ENCODE measurements around the gene CLK2. TPM values are rescaled to one million over a fixed set of nuclear protein-coding genes. Genes with fewer than 3 reads are reported as not detected.
A peak's percentile ranks its signal among the peaks of the same experiment; 100 is the strongest.

The CLK2 gene
- total and polyA plus RNA-seq, 9 of the 15 experiments (the other 6 are each of a cell fraction or from before 2014, with no cell fraction given), result 13.5 to 81.4 (median 39.6) TPM

- TF ChIP-seq SAFB (IDR thresholded peaks at IDR 0.05; ENCODE audit: borderline replicate concordance, low read depth, low read length) (no peak), HEY1 (CRISPR knock-in tag; IDR thresholded peaks at IDR 0.05; ENCODE audit: borderline replicate concordance) (peak; percentile 82), U2AF2 (optimal IDR thresholded peaks at IDR 0.05; ENCODE audit: low read depth, low read length) (no peak), ZNF512 (tag; IDR thresholded peaks at IDR 0.05) (no peak), POLR2H (tag; IDR thresholded peaks at IDR 0.05; ENCODE audit: low read depth) (peak; percentile 88), ZBTB2 (IDR thresholded peaks at IDR 0.05) (peak; percentile 74), ZNF165 (CRISPR knock-in tag; IDR thresholded peaks at IDR 0.05; ENCODE audit: borderline replicate concordance) (0 out of 2 replicates have a peak, but pooled peaks have one; percentile 6), BRD9 (IDR thresholded peaks at IDR 0.05; ENCODE audit: low read depth, partially characterized antibody) (no peak), MNT (conservative IDR thresholded peaks at IDR 0.05) (peak; percentile 98 to 99), KLF1 (tag; IDR thresholded peaks at IDR 0.05) (peak; percentile 26; the same call in 1 of the 2 replicates), ZNF561 (CRISPR knock-in tag; conservative IDR thresholded peaks at IDR 0.05) (0 out of 2 replicates have a peak, but pooled peaks have one; percentile 43), ZFPM2 (CRISPR knock-in tag; IDR thresholded peaks at IDR 0.05) (peak; percentile 25; the same call in 1 of the 2 replicates), ZNF780A (CRISPR knock-in tag; IDR thresholded peaks at IDR 0.05) (no peak), ZNF445 (CRISPR knock-in tag; IDR thresholded peaks at IDR 0.05; ENCODE audit: low read depth) (peak; percentile 31; the same call in 1 of the 2 replicates), ZNF12 (CRISPR knock-in tag; IDR thresholded peaks at IDR 0.05) (peak; percentile 84), ZNF277 (CRISPR knock-in tag; IDR thresholded peaks at IDR 0.05; ENCODE audit: borderline replicate concordance) (no peak), SRSF3 (IDR thresholded peaks at IDR 0.05; ENCODE audit: insufficient read depth, low read length) (no peak), CREB1 (IDR thresholded peaks at IDR 0.05) (peak; percentile 79), CREB1 (CRISPR knock-in tag; IDR thresholded peaks at IDR 0.05) (peak; percentile 86), CEBPG (CRISPR knock-in tag; IDR thresholded peaks at IDR 0.05) (peak; percentile 30; the same call in 1 of the 2 replicates), CEBPG (tag; conservative IDR thresholded peaks at IDR 0.05 in 1 of 2, IDR thresholded peaks at IDR 0.05 in 1 of 2) (no peak)
Observed at GRCh38 chr1:155261852-155262673, 11.2 kb downstream of the CLK2 start, which contains the start of gene SCAMP3 (continued).
